Panc1 (cell line): Measurements from ENCODE around the gene IGFBP5.

Experiments used
- CTCF ChIP-seq: fragments of 450-650 bp; IDR thresholded peaks from 2 replicates; pipeline ENCODE4 v1.5.1; 2017; ENCODE audit warnings: mild to moderate bottlenecking
- POLR2AphosphoS5 ChIP-seq: IDR thresholded peaks from 2 replicates; pipeline ENCODE4 v1.6.1; 2012; ENCODE audit warnings: mild to moderate bottlenecking, low read depth, low read length, moderate library complexity
- REST ChIP-seq, 2 experiments: IDR thresholded peaks; 2 replicates each; pipeline ENCODE4 v1.6.1; 2011 to 2012; ENCODE audit warnings: low read depth in 2 of 2, control low read depth in 1 of 2, low read length in 1 of 2, mild to moderate bottlenecking in 1 of 2, moderate library complexity in 1 of 2; ENCODE audit not compliant: insufficient read depth in 1 of 2
- SIN3A ChIP-seq: IDR thresholded peaks from 2 replicates; pipeline ENCODE4 v1.6.1; 2012; ENCODE audit warnings: low read depth, mild to moderate bottlenecking, low read length, moderate library complexity, borderline replicate concordance; ENCODE audit not compliant: insufficient read depth

DNA sequence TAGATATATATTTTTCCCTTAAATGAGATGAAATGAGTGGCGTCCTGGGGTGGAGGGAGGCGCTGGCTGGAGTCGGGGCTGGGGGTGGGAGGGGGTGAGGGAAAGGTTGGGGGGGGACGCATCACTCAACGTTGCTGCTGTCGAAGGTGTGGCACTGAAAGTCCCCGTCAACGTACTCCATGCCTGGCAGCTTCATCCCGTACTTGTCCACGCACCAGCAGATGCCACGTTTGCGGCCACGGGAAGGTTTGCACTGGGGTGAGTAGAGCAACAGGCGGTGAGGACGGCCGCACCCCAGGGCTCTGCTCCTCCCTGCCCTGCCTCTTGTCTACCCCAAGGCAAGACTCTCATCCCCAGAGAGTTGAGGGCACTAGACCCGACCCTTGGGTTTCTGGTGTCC lies 18.7 kb downstream of the IGFBP5 start:
- no peak for TF ChIP-seq CTCF
- TF ChIP-seq REST (IDR thresholded peaks at IDR 0.05; ENCODE audit: insufficient read depth in 1 of 2, low read depth in 2 of 2, low read length in 1 of 2) = no peak
- TF ChIP-seq SIN3A = no peak
- TF ChIP-seq POLR2AphosphoS5 = no peak
